VCaP (cell line): ENCODE measurements around the gene PRSS56.

Source experiments
- H3K27ac ChIP-seq: fragments of 450-650 bp; 2 replicates; pipeline ENCODE4 v1.5.1; 2017
- CTCF ChIP-seq: fragments of 450-650 bp; conservative IDR thresholded peaks from 2 replicates; pipeline ENCODE4 v1.5.1; 2017; ENCODE audit warnings: mild to moderate bottlenecking, moderate library complexity

The PRSS56 gene

GRCh38 chr2:232493701-232494474, 26.3 kb upstream of the PRSS56 start:
- H3K27ac ChIP-seq: no peak overlapping the region
- TF ChIP-seq CTCF: no peak

- no peak for TF ChIP-seq CTCF
- H3K27ac ChIP-seq: no peak overlapping the region
These were observed 25.6 kb upstream of the PRSS56 start for GRCh38 chr2:232494542-232494941.

- TF ChIP-seq CTCF: no peak
- H3K27ac ChIP-seq: no peak overlapping the region
These were observed 24.9 kb upstream of the PRSS56 start for GRCh38 chr2:232495292-232495691.

DNA sequence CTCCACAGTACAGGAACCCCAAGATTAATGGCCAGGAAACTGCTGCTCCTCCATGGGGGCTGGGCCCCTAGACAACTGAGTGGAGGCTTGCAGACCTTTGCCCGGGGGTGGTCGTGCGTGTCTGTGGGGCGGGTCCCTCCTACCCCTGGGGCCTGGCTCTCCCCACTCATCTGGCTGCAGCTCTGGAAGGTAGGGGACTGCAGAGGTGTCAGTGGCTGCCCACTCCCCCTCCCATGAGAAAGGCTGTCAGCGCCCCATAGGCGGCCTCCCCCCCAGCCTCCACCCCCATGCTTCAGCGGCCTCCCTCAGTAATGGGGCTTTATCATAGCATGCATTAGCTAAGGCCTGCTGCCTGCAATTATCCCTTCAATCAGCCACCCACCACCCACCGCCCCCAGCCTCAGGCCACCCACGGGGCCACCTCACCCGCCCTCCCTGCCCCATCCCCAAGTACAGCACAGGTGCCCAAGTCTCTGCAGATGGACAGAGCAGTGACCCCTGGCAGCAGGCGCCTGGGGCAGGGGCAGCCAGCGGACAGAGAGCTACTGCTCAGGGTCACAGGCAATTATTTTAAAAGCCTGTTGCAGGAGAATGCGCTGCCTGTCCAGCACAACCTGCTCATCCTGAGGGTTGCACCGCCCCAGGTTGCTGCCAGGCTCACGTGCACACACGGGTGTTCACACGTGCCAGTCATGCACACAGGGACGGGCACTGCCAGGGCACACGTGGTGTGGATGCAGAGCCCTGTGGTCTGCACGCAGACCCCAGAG, 23.5 kb upstream of the PRSS56 start:
- H3K27ac ChIP-seq: no peak overlapping the region
- no peak for TF ChIP-seq CTCF

- no peak for TF ChIP-seq CTCF
- H3K27ac ChIP-seq: no peak overlapping the region
These were observed 22.8 kb upstream of the PRSS56 start for GRCh38 chr2:232497348-232497747.

DNA sequence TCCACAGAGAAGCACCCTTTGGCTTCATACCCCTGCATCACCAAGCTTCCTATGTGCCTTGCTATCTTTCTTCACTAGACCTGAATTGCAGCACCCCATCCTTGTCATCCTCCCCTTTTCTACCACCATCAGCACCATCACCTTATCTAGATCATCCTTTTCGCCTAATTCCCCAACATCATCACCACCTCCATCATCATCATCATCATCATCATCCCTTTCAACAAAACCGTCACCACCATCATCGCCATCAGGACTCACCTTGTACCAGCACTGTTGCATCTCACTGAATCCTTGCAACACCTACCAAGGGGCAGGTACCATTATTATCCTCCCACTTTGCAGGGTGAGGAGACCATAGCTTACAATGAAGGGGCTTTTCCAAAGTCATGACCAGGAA, 21.7 kb upstream of the PRSS56 start:
- H3K27ac ChIP-seq: no peak overlapping the region
- TF ChIP-seq CTCF: no peak

GRCh38 chr2:232501331-232501771, 18.8 kb upstream of the PRSS56 start:
- no peak for TF ChIP-seq CTCF
- no peak overlapping the region for H3K27ac ChIP-seq
